Measurements from ENCODE around the gene VRK2. TPM values are rescaled to one million over a fixed set of nuclear protein-coding genes. Genes with fewer than 3 reads are reported as not detected.
"Not testable (repeated sequence)": the region's sequence is repeated elsewhere in the genome, so short reads cannot be mapped to it uniquely, and the experiment has no call there.

The VRK2 gene
- total and polyA plus RNA-seq, 9 donors, result 7.3 to 19.8 (median 16.3) TPM

DNA sequence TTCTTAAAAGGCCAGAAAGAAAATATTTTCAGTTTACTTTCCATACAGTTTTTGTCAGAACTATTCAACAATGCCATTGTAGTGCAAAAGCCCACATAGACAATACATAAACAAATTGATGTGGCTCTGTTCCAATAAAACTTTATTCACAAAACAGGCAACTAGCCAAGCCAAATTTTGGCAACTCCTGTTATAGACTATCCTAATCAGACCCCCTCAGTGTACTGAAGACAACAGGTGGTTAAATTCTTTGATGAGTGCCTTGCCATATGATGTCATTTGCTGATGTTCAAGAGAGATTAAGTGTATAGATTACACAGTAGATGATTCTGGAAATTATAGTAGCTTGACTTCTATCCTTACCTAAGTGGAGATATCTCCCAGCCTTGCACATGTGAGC is 111.1 kb downstream of the VRK2 start:
- no peaks in the 10 kb centered on the region for H3K27me3 ChIP-seq
- H3K4me3 ChIP-seq, result no peak overlapping the region
- H3K4me1 ChIP-seq (ENCODE audit: insufficient read depth), result no peaks in the 10 kb centered on the region
- no peak overlapping the region for H3K27ac ChIP-seq
- no peak for DNase-seq
- H3K36me3 ChIP-seq, result no peaks in the 10 kb centered on the region
- peaks cover 0 to 3% of the 10 kb centered on the region in 2 donors for H3K9me3 ChIP-seq
- intact Hi-C loops (cut with DNase I), result no loop called here
- TF ChIP-seq EP300 (IDR thresholded peaks at IDR 0.05), result no peak
- TF ChIP-seq, protein P1, sequence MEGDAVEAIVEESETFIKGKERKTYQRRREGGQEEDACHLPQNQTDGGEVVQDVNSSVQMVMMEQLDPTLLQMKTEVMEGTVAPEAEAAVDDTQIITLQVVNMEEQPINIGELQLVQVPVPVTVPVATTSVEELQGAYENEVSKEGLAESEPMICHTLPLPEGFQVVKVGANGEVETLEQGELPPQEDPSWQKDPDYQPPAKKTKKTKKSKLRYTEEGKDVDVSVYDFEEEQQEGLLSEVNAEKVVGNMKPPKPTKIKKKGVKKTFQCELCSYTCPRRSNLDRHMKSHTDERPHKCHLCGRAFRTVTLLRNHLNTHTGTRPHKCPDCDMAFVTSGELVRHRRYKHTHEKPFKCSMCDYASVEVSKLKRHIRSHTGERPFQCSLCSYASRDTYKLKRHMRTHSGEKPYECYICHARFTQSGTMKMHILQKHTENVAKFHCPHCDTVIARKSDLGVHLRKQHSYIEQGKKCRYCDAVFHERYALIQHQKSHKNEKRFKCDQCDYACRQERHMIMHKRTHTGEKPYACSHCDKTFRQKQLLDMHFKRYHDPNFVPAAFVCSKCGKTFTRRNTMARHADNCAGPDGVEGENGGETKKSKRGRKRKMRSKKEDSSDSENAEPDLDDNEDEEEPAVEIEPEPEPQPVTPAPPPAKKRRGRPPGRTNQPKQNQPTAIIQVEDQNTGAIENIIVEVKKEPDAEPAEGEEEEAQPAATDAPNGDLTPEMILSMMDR (IDR thresholded peaks at IDR 0.05), result no peak
- TF ChIP-seq POLR2A (IDR thresholded peaks at IDR 0.05), result no peak

DNA sequence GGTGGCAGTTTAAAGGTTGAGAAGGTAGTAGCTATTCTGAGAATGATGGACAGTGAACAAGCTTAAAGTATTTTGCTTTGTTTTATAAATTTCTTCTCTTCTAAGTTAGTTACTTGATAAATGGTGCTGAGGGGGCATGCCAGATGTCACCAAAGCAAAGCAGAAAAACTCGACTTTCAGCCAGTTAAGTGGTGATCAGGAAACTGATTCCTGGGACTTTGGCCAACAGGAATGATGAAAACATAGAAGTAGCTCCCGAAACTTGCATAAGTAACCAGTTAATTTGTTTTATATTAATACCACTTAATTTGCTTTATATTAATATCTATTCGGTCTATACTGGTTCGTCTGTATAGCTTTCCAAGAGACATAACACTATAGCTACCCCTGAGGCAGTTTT is 111.9 kb downstream of the VRK2 start:
- no peak for DNase-seq
- 69 to 77% (median 73%) methylated on average over 4 of the region's 4 CpGs for WGBS, 3 donors
- TF ChIP-seq EP300 (IDR thresholded peaks at IDR 0.05) (no peak), POLR2A (IDR thresholded peaks at IDR 0.05) (no peak)
- TF ChIP-seq, protein P1 (IDR thresholded peaks at IDR 0.05), result no peak
- Histone ChIP-seq H3K9me3 (peaks cover 0 to 3% of the 10 kb centered on the region in 2 donors), H3K27ac (no peak overlapping the region), H3K36me3 (no peaks in the 10 kb centered on the region), H3K4me1 (ENCODE audit: insufficient read depth) (no peaks in the 10 kb centered on the region), H3K27me3 (no peaks in the 10 kb centered on the region), H3K4me3 (no peak overlapping the region)
- intact Hi-C loops (cut with DNase I), result no loop called here

DNA sequence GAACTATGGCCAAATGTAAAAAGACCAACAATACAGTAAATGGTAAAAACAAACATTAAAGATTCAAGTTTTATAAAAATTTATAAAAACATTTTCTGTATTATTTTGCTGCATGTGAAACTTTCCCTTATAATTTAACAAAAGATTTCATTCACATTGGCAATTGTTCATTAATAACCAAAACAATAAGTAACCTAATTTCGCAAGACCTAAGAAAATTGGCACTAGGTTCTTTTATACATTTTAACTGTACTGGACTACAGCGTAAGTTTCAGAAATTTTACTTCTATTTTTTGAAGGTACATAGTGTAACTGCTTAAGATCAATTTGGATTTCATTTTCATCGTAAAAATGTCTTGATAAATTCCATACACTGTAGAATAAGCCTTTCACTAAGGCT is 117.3 kb downstream of the VRK2 start:
- Histone ChIP-seq H3K4me1 (ENCODE audit: insufficient read depth) (no peaks in the 10 kb centered on the region), H3K36me3 (no peaks in the 10 kb centered on the region), H3K4me3 (no peak overlapping the region), H3K27ac (no peak overlapping the region), H3K27me3 (no peaks in the 10 kb centered on the region), H3K9me3 (no peaks in the 10 kb centered on the region)
- WGBS, 3 donors, result 92 to 98% (median 96%) methylated on average over 3 of the region's 3 CpGs
- intact Hi-C loops (cut with DNase I), result no loop called here
- TF ChIP-seq POLR2A (IDR thresholded peaks at IDR 0.05), result no peak
- TF ChIP-seq EP300 (IDR thresholded peaks at IDR 0.05), result no peak
- TF ChIP-seq, protein P1 (IDR thresholded peaks at IDR 0.05), result no peak
- no peak for DNase-seq

DNA sequence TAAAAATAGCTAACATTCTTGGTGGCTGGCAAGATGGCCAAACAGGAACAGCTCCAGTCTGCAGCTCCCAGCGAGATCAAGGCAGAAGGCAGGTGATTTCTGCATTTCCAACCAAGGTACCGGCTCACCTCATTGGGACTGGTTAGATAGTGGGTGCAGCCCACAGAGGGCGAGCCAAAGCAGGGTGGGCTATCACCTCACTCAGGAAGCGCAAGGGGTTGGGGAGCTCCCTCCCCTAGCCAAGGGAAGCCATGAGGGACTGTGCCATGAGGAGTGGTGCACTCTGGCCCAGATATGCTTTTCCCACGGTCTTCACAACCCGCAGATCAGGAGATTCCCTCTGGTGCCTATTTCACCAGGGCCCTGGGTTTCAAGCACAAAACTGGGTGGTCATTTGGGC is 121.5 kb downstream of the VRK2 start:
- DNase-seq; H3K36me3 ChIP-seq; H3K4me3 ChIP-seq; H3K27me3 ChIP-seq; intact Hi-C loops (cut with DNase I); H3K4me1 ChIP-seq (ENCODE audit: insufficient read depth); H3K27ac ChIP-seq; H3K9me3 ChIP-seq: not testable (repeated sequence)
- WGBS, 3 donors, result 86 to 94% (median 93%) methylated on average over 6 of the region's 6 CpGs

DNA sequence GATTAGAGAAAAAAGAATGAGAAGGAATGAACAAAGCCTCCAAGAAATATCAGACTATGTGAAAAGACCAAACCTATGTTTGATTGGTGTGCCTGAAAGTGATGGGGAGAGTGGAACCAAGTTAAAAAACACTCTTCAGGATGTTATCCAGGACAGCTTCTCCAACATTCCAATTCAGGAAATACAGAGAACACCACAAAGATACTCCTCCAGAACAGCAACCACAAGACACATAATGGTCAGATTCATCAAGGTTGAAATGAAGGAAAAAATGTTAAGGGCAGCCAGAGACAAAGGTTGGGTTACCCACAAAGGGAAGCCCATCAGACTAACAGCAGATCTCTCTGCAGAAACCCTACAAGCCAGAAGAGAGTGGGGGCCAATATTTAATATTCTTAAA is 123.2 kb downstream of the VRK2 start:
- H3K36me3 ChIP-seq; intact Hi-C loops (cut with DNase I); H3K9me3 ChIP-seq: not testable (repeated sequence)

DNA sequence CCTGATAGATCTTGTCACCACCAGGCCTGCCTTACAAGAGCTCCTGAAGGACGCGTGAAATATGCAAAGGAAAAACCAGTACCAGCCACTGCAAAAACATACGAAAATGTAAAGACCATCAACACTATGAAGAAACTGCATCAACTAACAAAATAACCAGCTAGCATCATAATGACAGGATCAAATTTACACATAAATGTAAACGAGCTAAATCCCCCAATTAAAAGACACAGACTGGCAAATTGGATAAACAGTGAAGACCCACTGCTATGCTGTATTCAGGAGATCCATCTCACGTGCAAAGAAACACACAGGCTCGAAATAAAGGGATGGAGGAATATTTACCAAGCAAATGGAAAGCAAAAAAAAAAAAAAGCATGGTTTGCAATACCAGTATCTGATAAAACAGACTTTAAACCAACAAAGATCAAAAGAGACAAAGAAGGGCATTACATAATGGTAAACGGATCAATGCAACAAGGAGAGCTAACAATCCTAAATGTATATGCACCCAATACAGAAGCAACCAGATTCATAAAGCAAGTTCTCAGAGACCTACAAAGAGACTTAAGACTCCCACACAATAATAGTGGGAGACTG is 123.8 kb downstream of the VRK2 start:
- H3K4me1 ChIP-seq (ENCODE audit: insufficient read depth); DNase-seq; H3K9me3 ChIP-seq; H3K27ac ChIP-seq; H3K27me3 ChIP-seq; H3K36me3 ChIP-seq; H3K4me3 ChIP-seq; intact Hi-C loops (cut with DNase I): not testable (repeated sequence)
- WGBS, 3 donors, result 94 to 98% (median 96%) methylated on average over 7 of the region's 7 CpGs

More for the DNA sequence above, 123.2 kb downstream of the VRK2 start:
- H3K27me3 ChIP-seq; H3K27ac ChIP-seq; DNase-seq; H3K4me1 ChIP-seq (ENCODE audit: insufficient read depth); H3K4me3 ChIP-seq: not testable (repeated sequence)

DNA sequence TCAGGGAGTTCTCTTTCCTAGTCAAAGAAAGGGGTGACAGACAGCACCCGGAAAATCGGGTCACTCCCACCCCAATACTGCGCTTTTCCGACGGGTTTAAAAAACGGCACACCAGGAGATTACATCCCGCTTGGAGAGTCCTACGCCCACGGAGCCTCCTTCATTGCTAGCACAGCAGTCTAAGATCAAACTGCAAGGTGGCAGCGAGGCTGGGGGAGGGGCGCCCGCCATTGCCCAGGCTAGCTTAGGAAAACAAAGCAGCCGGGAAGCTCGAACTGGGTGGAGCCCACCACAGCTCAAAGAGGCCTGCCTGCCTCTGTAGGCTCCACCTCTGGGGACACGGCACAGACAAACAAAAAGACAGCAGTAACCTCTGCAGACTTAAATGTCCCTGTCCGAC is 125.2 kb downstream of the VRK2 start:
- WGBS, 3 donors, result 94% methylated on average over 16 of the region's 16 CpGs

DNA sequence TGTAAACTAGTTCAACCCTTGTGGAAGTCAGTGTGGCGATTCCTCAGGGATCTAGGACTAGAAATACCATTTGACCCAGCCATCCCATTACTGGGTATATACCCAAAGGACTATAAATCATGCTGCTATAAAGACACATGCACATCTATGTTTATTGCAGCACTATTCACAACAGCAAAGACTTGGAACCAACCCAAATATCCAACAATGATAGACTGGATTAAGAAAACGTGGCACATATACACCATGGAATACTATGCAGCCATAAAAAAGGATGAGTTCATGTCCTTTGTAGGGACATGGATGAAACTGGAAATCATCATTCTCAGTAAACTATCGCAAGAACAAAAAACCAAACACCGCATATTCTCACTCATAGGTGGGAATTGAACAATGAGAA is 130.6 kb downstream of the VRK2 start:
- 79 to 97% (median 91%) methylated on average over 2 to 4 of the region's 4 CpGs for WGBS, 3 donors
- H3K4me1 ChIP-seq (ENCODE audit: insufficient read depth); intact Hi-C loops (cut with DNase I); H3K27me3 ChIP-seq; DNase-seq; H3K36me3 ChIP-seq; H3K4me3 ChIP-seq; H3K9me3 ChIP-seq; H3K27ac ChIP-seq: not testable (repeated sequence)

More for the DNA sequence above, 125.2 kb downstream of the VRK2 start:
- intact Hi-C loops (cut with DNase I); H3K27me3 ChIP-seq; H3K36me3 ChIP-seq; H3K9me3 ChIP-seq; H3K4me3 ChIP-seq; H3K27ac ChIP-seq; DNase-seq; H3K4me1 ChIP-seq (ENCODE audit: insufficient read depth): not testable (repeated sequence)

DNA sequence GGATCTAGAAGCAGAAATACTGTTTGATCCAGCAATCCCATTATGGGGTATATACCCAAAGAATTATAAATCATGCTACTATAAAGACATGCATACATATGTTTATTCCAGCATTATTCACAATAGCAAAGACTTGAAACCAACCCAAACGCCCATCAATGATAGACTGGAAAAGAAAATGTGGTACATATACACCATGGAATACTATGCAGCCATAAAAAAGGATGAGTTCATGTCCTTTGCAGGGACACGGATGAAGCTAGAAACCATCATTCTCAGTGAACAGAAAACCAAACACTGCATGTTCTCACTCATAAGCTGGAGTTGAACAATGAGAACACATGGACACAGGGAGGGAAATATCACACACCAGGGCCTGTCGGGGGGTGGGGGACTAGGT is 133.6 kb downstream of the VRK2 start:
- H3K27me3 ChIP-seq; H3K27ac ChIP-seq; intact Hi-C loops (cut with DNase I); H3K4me3 ChIP-seq; H3K36me3 ChIP-seq; H3K9me3 ChIP-seq; H3K4me1 ChIP-seq (ENCODE audit: insufficient read depth); DNase-seq: not testable (repeated sequence)
- 95 to 99% (median 97%) methylated on average over 3 of the region's 3 CpGs for WGBS, 3 donors
